ENCODE results near the gene ENHO.

- TF ChIP-seq, protein P1, sequence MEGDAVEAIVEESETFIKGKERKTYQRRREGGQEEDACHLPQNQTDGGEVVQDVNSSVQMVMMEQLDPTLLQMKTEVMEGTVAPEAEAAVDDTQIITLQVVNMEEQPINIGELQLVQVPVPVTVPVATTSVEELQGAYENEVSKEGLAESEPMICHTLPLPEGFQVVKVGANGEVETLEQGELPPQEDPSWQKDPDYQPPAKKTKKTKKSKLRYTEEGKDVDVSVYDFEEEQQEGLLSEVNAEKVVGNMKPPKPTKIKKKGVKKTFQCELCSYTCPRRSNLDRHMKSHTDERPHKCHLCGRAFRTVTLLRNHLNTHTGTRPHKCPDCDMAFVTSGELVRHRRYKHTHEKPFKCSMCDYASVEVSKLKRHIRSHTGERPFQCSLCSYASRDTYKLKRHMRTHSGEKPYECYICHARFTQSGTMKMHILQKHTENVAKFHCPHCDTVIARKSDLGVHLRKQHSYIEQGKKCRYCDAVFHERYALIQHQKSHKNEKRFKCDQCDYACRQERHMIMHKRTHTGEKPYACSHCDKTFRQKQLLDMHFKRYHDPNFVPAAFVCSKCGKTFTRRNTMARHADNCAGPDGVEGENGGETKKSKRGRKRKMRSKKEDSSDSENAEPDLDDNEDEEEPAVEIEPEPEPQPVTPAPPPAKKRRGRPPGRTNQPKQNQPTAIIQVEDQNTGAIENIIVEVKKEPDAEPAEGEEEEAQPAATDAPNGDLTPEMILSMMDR (IDR thresholded peaks at IDR 0.05): no peak
- TF ChIP-seq EZH2phosphoT487 (IDR thresholded peaks at IDR 0.05) (no peak), EZH2 (IDR thresholded peaks at IDR 0.05) (no peak)
Observed at GRCh38 chr9:34514816-34515215, 8.0 kb downstream of the ENHO start.
